CD14-positive monocyte (primary cell): Measurements from ENCODE around the gene GRIN2A. TPM values are rescaled to one million over a fixed set of nuclear protein-coding genes. Genes with fewer than 3 reads are reported as not detected.

Source experiments
- DNase-seq, 3 donors: peaks; one replicate each; pipeline ENCODE4 v3.0.0-alpha.2; 2011 to 2022
- H2AFZ ChIP-seq: 2 replicates; pipeline ENCODE4 v1.6.0; 2012; ENCODE audit warnings: mild to moderate bottlenecking, low read depth, low read length, inconsistent platforms; ENCODE audit not compliant: insufficient read depth, poor library complexity, severe bottlenecking
- H3K27ac ChIP-seq, 2 donors: 1 replicate in 1 of 2; 2 replicates in 1 of 2; pipeline ENCODE4 v1.5.1; 2012 to 2013; ENCODE audit warnings: low read length in 2 of 2, control low read depth in 1 of 2, inconsistent platforms in 1 of 2, low read depth in 1 of 2, mild to moderate bottlenecking in 1 of 2
- H3K27me3 ChIP-seq, 2 donors: one replicate each; pipeline versions ENCODE4 v1.6.0 to v1.6.1; 2011 to 2013; ENCODE audit warnings: low read length in 2 of 2; ENCODE audit not compliant: control insufficient read depth in 2 of 2, insufficient read depth in 2 of 2
- H3K36me3 ChIP-seq, 2 donors: replicated peaks in 1 of 2; 1 replicate in 1 of 2; 2 replicates in 1 of 2; pipeline versions ENCODE4 v1.5.1 to v1.6.1; 2012 to 2013; ENCODE audit warnings: low read length in 2 of 2, control low read depth in 1 of 2, inconsistent platforms in 1 of 2, mild to moderate bottlenecking in 1 of 2; ENCODE audit not compliant: insufficient read depth in 2 of 2, control insufficient read depth in 1 of 2
- H3K4me1 ChIP-seq, 2 donors: 1 replicate in 1 of 2; 2 replicates in 1 of 2; pipeline versions ENCODE4 v1.5.1 to v1.6.1; 2012 to 2013; ENCODE audit warnings: low read length in 2 of 2, control low read depth in 1 of 2, inconsistent platforms in 1 of 2, mild to moderate bottlenecking in 1 of 2, moderate library complexity in 1 of 2; ENCODE audit not compliant: insufficient read depth in 2 of 2, control insufficient read depth in 1 of 2
- H3K4me2 ChIP-seq: replicated peaks from 2 replicates; pipeline ENCODE3; 2012; ENCODE audit warnings: low read length, moderate library complexity, mild to moderate bottlenecking; ENCODE audit not compliant: poor library complexity, severe bottlenecking; ENCODE audit errors: extremely low read depth
- H3K4me3 ChIP-seq, 3 experiments: fragments of 200-600 bp in 1 of 3; sonication (generic) in 1 of 3; replicated peaks in 1 of 3; 1 replicate in 2 of 3; 2 replicates in 1 of 3; pipeline ENCODE4 v1.5.1; 2011 to 2013; ENCODE audit warnings: low read length in 3 of 3, mild to moderate bottlenecking in 3 of 3, control low read depth in 2 of 3, low read depth in 2 of 3, inconsistent platforms in 1 of 3, moderate library complexity in 1 of 3
- H3K79me2 ChIP-seq: 2 replicates; pipeline ENCODE4 v1.6.0; 2012; ENCODE audit warnings: mild to moderate bottlenecking, control low read depth, inconsistent platforms, low read length, moderate library complexity; ENCODE audit not compliant: insufficient read depth
- H3K9ac ChIP-seq: 2 replicates; pipeline ENCODE4 v1.6.0; 2017; ENCODE audit warnings: low read length, mild to moderate bottlenecking; ENCODE audit not compliant: insufficient read depth, poor library complexity, severe bottlenecking
- H3K9me3 ChIP-seq, 2 donors: replicated peaks in 1 of 2; 1 replicate in 1 of 2; 2 replicates in 1 of 2; pipeline versions ENCODE4 v1.5.1 to v1.6.1; 2012 to 2013; ENCODE audit warnings: low read length in 2 of 2, control low read depth in 1 of 2; ENCODE audit not compliant: control insufficient read depth in 1 of 2, insufficient read depth in 1 of 2
- H4K20me1 ChIP-seq: 2 replicates; pipeline ENCODE4 v1.6.0; 2012; ENCODE audit warnings: mild to moderate bottlenecking, low read length, control low read depth, moderate library complexity; ENCODE audit not compliant: insufficient read depth
- H3K27ac Mint-ChIP-seq, 7 donors: one replicate each; pipeline ENCODE4 v1.8.0; 2020; ENCODE audit warnings: mild to moderate bottlenecking in 7 of 7, mixed read lengths in 7 of 7, moderate library complexity in 6 of 7, inconsistent platforms in 2 of 7
- H3K27me3 Mint-ChIP-seq, 3 donors: one replicate each; pipeline ENCODE4 v1.8.0; 2021 to 2022; ENCODE audit warnings: low read depth in 3 of 3, mild to moderate bottlenecking in 3 of 3, mixed read lengths in 3 of 3, moderate library complexity in 3 of 3, inconsistent platforms in 1 of 3
- H3K36me3 Mint-ChIP-seq, 2 donors: one replicate each; pipeline ENCODE4 v1.8.0; 2020; ENCODE audit warnings: mixed read lengths in 2 of 2, inconsistent platforms in 1 of 2, mild to moderate bottlenecking in 1 of 2
- H3K4me1 Mint-ChIP-seq: one replicate; pipeline ENCODE4 v1.8.0; 2020; ENCODE audit warnings: mild to moderate bottlenecking, mixed read lengths
- H3K4me3 Mint-ChIP-seq, 2 donors: one replicate each; pipeline ENCODE4 v1.8.0; 2020; ENCODE audit warnings: mild to moderate bottlenecking in 2 of 2, mixed read lengths in 2 of 2, moderate library complexity in 1 of 2
- H3K9me3 Mint-ChIP-seq, 7 donors: one replicate each; pipeline ENCODE4 v1.8.0; 2020 to 2022; ENCODE audit warnings: mixed read lengths in 7 of 7, mild to moderate bottlenecking in 6 of 7, moderate library complexity in 6 of 7, inconsistent platforms in 2 of 7
- WGBS: methylation state at CpG from one replicate; pipeline ENCODE4 v1.1.5; 2013; ENCODE audit warnings: missing lambda C conversion rate; ENCODE audit not compliant: insufficient coverage; 5-methylcytosine and 5-hydroxymethylcytosine counted together
- intact Hi-C, 2 donors: fragments of 100-400 bp; cut with micrococcal nuclease; formaldehyde crosslinking; loops; one replicate each; pipeline versions ENCODE4 v1.15.0 to v1.15.1; 2023
- polyA plus RNA-seq, 3 donors: library from polyadenylated mRNA; depleted of rRNA in 1 of 3; unstranded in 2 of 3; stranded (reverse) in 1 of 3; fragments of 300-500 nt in 2 of 3; fragments of >200 nt in 1 of 3; fragmentation: Illumina TruSeq in 2 of 3; gene quantifications; 1 replicate in 2 of 3; 2 replicates in 1 of 3; pipeline ENCODE4 v1.2.3, GENCODE V29; 2012 to 2021
- TF ChIP-seq, protein P1 (sequence below): fragments of 200-600 bp; IDR thresholded peaks from one replicate; pipeline ENCODE4 v1.8.0; 2022; ENCODE audit warnings: antibody characterized with exemption, mild to moderate bottlenecking

The GRIN2A gene
- polyA plus RNA-seq, 3 donors = not detected

DNA sequence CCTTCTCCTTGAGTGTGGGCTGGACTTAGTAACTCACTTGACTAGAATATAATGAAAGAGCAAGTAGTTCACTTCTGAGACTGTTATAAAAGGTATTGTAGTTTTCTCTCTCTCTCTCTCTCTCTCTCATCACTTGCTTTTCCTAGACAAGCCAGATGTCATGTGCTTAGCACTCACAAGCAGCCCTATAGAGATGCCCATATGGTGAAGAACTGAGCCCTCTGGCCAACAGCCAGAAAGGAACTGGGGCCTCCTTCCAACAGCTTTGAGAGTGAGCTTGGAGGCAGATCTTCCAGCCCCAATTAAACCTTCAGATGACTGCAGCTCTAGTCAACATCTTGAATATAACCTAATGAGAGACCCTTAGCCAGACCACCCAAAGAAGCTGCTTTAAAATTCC, 440.5 kb downstream of the GRIN2A start:
- Mint-ChIP-seq H3K4me3 (no peak overlapping the region), H3K9me3 (peaks cover 0 to 11% (median 0%) of the 10 kb centered on the region in 7 donors), H3K27ac (no peak overlapping the region), H3K36me3 (no peaks in the 10 kb centered on the region), H3K4me1 (no peaks in the 10 kb centered on the region), H3K27me3 (no peaks in the 10 kb centered on the region)
- Histone ChIP-seq H4K20me1 (no peaks in the 10 kb centered on the region), H3K4me1 (no peaks in the 10 kb centered on the region), H2AFZ (no peak overlapping the region), H3K9me3 (no peaks in the 10 kb centered on the region), H3K36me3 (no peaks in the 10 kb centered on the region), H3K79me2 (no peaks in the 10 kb centered on the region), H3K4me2 (no peak overlapping the region), H3K9ac (no peak overlapping the region), H3K27ac (no peak overlapping the region), H3K4me3 (no peak overlapping the region), H3K27me3 (no peaks in the 10 kb centered on the region)
- intact Hi-C loops = no loop called here
- no peak for DNase-seq
- TF ChIP-seq, protein P1, sequence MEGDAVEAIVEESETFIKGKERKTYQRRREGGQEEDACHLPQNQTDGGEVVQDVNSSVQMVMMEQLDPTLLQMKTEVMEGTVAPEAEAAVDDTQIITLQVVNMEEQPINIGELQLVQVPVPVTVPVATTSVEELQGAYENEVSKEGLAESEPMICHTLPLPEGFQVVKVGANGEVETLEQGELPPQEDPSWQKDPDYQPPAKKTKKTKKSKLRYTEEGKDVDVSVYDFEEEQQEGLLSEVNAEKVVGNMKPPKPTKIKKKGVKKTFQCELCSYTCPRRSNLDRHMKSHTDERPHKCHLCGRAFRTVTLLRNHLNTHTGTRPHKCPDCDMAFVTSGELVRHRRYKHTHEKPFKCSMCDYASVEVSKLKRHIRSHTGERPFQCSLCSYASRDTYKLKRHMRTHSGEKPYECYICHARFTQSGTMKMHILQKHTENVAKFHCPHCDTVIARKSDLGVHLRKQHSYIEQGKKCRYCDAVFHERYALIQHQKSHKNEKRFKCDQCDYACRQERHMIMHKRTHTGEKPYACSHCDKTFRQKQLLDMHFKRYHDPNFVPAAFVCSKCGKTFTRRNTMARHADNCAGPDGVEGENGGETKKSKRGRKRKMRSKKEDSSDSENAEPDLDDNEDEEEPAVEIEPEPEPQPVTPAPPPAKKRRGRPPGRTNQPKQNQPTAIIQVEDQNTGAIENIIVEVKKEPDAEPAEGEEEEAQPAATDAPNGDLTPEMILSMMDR = no peak

DNA sequence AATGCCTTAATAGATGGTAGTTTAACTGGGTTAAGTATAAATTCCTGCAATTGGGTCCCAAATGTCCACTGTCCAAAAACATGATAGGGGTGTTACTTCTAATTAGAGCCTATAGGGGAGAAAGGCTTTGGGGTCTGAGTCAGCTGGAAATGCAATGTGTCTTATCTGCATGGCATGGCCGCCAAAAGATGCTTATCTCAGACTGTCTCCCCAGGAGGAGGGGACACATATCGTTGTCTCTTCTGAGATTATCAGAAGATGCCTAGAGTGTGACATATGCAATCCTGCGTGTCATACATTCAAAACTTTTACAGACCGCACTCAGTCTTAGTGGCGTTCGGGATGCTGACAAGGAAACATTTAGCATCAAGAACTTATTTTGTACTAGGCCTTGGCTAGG, 442.9 kb downstream of the GRIN2A start:
- DNase-seq = no peak
- no peaks in the 10 kb centered on the region for H3K27me3 ChIP-seq
- no peak overlapping the region for H3K27ac ChIP-seq
- no peaks in the 10 kb centered on the region for H4K20me1 ChIP-seq
- no peaks in the 10 kb centered on the region for H3K27me3 Mint-ChIP-seq
- no peaks in the 10 kb centered on the region for H3K36me3 ChIP-seq
- no peak overlapping the region for H3K9ac ChIP-seq
- 78% methylated on average over 6 of the region's 6 CpGs for WGBS
- intact Hi-C loops = no loop called here
- H3K4me1 ChIP-seq = no peaks in the 10 kb centered on the region
- H3K79me2 ChIP-seq = no peaks in the 10 kb centered on the region
- no peak overlapping the region for H3K4me2 ChIP-seq
- TF ChIP-seq, protein P1 = no peak
- H2AFZ ChIP-seq = no peak overlapping the region
- no peaks in the 10 kb centered on the region for H3K4me1 Mint-ChIP-seq
- H3K36me3 Mint-ChIP-seq = no peaks in the 10 kb centered on the region
- no peak overlapping the region for H3K4me3 Mint-ChIP-seq
- no peaks in the 10 kb centered on the region for H3K9me3 ChIP-seq
- H3K27ac Mint-ChIP-seq = no peak overlapping the region
- peaks cover 0 to 11% (median 0%) of the 10 kb centered on the region in 7 donors for H3K9me3 Mint-ChIP-seq
- no peak overlapping the region for H3K4me3 ChIP-seq
